Astrocyte (in vitro differentiated cells and primary cell): Measurements from ENCODE around the gene LMTK2.
A peak's percentile ranks its signal among the peaks of the same experiment; 100 is the strongest.

Experiments used
- CTCF ChIP-seq: IDR thresholded peaks from 2 replicates; pipeline ENCODE4 v1.5.1; 2011; ENCODE audit warnings: low read depth, mild to moderate bottlenecking, inconsistent platforms, low read length, moderate library complexity; ENCODE audit not compliant: insufficient read depth
- EZH2 ChIP-seq: IDR thresholded peaks from 2 replicates; pipeline ENCODE4 v1.6.1; 2012; ENCODE audit warnings: mild to moderate bottlenecking, low read length, inconsistent platforms; ENCODE audit not compliant: insufficient read depth

- peak; percentile 51 for TF ChIP-seq CTCF
- TF ChIP-seq EZH2: no peak
Observed at GRCh38 chr7:98165827-98166667, 59.4 kb downstream of the LMTK2 start.
